NCI-H1694 treated with DMSO at 0.1 percent for 48 hours (cell line): Measurements from ENCODE around the gene KISS1.

Experiments
- DNase-seq: peaks from one replicate; lab custom pipeline; 2025; lab: John Stamatoyannopoulos, UW

KISS1 gene

GRCh38 chr1:204191456-204191855 lies 4.8 kb downstream of the KISS1 start:
- no peak for DNase-seq

- no peak for DNase-seq
Observed at GRCh38 chr1:204190212-204191211, 5.8 kb downstream of the KISS1 start.

- DNase-seq: no peak
Observed at GRCh38 chr1:204188959-204189639, 7.2 kb downstream of the KISS1 start.

- DNase-seq: no peak
Observed at GRCh38 chr1:204186597-204186996, 9.7 kb downstream of the KISS1 start.

- no peak for DNase-seq
Observed at GRCh38 chr1:204181116-204181515, 15.2 kb downstream of the KISS1 start.

GRCh38 chr1:204180133-204180532 lies 16.2 kb downstream of the KISS1 start:
- DNase-seq: no peak

GRCh38 chr1:204178487-204179281 lies 17.6 kb downstream of the KISS1 start:
- DNase-seq: no peak

GRCh38 chr1:204177133-204177532 lies 19.2 kb downstream of the KISS1 start:
- no peak for DNase-seq

- no peak for DNase-seq
Observed at GRCh38 chr1:204176049-204176448, 20.2 kb downstream of the KISS1 start.

- no peak for DNase-seq
Observed at GRCh38 chr1:204174958-204175357, 21.3 kb downstream of the KISS1 start.

GRCh38 chr1:204172404-204173029 lies 23.8 kb downstream of the KISS1 start:
- no peak for DNase-seq

- no peak for DNase-seq
Observed at GRCh38 chr1:204171751-204172178, 24.5 kb downstream of the KISS1 start.

- no peak for DNase-seq
Observed at GRCh38 chr1:204170494-204171155, 25.7 kb downstream of the KISS1 start.

- no peak for DNase-seq
Observed at GRCh38 chr1:204169858-204170257, 26.4 kb downstream of the KISS1 start.

- no peak for DNase-seq
Observed at GRCh38 chr1:204167730-204168129, 28.6 kb downstream of the KISS1 start.

GRCh38 chr1:204166219-204166618 lies 30.1 kb downstream of the KISS1 start, which contains the start of gene REN:
Gene REN (minus strand): TSS chr1:204166337. CDS start chr1:204166293, 44 bp downstream.
- no peak for DNase-seq

GRCh38 chr1:204162494-204163074 lies 33.7 kb downstream of the KISS1 start:
- DNase-seq: peak; percentile 69

GRCh38 chr1:204161609-204162493 lies 34.4 kb downstream of the KISS1 start:
- no peak for DNase-seq

GRCh38 chr1:204157962-204158361 lies 38.3 kb downstream of the KISS1 start:
- no peak for DNase-seq

- no peak for DNase-seq
Observed at GRCh38 chr1:204155881-204156280, 40.4 kb downstream of the KISS1 start.
